ENCODE results near the gene TEKT2.

The TEKT2 gene

DNA sequence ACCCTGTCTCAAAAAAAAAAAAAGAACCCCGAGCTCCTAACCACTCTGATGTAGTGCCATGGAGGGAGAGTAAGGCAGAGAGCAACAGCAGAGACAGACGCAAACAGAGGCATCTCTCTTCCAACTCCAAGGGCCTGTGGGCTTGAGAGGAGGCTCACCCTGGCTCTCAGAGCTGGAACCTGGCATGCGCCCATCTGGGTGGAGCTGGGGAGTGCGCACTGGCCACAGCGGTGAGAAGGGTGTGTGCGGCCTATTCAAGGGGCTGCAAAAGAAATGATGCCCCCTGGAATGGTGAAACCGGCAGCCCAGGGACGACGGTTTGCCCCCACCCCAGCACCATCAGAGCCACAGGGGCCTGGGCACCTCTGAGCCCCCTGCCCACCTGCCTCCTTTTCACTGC is 23.5 kb downstream of the TEKT2 start:
- DNase-seq: no peak

DNA sequence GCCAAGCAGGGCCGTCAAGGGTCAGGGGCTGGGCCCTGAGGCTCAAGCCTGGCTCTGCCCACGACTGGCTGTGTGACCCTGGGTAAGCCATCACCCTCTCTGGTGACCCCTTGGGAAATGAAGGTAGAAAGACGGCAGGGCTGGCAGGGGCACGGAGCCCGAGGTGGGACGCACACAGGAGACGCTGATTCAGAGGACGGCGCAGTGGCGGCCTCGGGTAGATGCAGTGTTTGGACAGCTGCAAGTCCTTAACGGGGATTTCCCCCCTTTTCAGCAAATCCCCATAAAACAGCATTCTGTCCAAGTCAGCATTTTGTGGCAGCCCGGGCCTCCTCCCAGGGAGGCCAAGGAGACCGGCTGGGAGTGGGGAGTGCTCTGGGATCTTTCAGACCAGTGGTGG is 24.4 kb downstream of the TEKT2 start:
- no peak for DNase-seq

DNA sequence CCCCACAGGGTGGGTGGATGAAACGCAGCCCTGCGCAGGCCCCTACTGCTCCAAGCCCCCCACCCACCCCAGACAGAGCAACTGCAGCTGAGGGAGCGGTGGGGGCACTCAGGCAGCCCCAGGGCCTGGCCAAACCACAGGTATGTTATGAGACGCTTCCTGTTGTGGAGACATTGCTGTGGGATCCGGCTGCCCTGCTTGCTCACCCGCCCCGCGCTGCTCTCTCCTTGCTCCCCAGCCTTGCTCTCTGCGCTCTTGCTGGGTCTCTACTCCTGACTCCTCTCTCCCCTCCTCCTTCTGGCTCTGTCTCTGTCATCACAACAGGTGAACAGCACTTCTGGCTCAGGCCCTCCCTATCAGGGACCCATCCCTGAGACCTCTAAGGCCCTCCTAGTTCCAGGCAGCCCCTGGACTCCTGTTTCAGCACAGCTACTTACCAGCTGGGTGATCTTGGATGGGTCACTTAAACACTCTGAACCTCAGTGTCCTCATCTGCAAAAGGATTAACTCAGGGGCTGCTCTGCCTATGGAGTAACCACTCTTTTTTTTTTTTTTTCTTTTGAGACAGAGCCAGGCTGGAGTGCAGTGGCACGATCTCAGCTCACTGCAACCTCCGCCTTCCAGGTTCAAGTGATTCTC is 25.3 kb downstream of the TEKT2 start:
- no peak for DNase-seq

DNA sequence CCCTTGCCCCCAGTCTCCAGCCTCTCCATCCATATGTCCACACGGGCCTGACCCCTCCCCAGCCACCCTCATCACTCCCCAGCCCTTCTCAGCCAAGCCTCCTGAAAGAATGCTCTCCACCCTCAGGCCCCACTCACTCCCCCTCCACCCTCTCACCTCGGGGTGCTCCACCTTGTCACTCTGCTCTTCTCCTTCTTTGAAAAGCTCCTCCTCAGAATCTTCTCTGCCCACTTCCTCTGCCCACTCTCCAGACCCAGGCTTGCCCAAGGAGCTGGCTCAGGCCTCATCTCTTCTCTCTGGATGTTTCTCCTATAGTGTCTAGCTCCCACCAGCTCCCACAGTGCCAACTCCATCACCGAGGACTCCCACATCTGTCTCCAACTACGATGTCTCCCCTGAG is 27.3 kb downstream of the TEKT2 start:
- no peak for DNase-seq

DNA sequence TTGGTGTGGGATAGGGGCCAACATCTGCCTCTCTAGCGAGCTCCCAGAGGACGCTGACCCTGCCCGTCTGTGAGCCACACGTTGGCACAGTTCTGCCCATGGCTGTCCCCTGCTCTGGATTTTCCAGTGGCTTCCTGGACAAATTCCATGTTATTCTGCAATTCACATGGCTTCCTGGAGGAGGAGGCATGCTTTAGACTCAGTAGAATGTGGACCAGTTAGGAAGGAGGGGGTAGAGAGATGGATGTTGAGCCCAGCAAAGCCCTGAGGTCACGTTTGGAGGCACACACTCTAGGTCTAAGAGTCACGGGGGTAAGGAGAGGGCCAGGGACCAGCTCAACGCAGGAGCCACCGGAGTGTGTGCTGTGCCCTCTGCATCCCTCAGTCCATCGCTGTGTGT is 28.9 kb downstream of the TEKT2 start:
- DNase-seq: no peak

DNA sequence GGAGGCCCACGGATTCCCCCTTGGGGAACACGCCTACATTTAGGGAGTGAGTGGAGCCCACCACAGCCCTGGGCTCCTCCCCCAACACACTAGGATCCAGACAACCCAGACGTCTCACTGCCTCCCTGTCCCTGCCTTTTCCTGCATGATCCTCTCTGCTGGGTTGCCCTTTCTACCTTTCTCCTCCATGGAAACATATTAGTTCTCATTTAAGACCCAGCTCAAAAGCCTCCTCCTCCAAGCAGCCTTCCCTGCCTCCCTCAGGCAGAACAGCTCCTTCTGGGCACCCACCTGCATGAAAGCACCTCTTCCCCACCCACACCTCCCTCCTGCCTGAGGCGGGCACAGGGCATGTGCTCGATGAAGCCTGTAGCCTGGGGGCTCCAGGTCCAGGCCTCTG is 30.5 kb downstream of the TEKT2 start:
- DNase-seq: no peak

DNA sequence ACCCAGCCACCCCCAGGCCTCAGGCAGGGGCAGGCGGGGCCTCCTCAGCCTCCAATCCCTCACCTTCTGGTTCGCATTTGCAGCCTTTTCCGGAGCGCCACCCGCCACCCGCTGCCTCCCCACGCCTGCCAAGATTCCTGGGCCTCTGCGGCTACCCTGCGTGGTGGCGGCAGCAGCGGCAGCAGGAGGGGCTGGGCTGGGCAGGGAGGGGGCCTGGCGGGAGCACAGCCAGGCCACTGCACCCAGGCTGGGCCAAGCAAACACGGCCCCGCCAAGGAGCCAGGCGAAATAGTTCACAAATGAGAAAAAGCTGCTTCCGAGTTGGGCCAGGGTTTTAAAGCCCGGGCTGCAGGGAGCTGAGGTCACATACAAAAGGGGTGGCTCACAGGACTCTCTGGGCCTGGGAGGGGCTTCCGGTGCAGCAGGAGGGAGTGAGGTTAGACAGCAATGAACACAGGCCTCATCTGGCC is 31.3 kb downstream of the TEKT2 start:
- DNase-seq: peak; percentile 52

DNA sequence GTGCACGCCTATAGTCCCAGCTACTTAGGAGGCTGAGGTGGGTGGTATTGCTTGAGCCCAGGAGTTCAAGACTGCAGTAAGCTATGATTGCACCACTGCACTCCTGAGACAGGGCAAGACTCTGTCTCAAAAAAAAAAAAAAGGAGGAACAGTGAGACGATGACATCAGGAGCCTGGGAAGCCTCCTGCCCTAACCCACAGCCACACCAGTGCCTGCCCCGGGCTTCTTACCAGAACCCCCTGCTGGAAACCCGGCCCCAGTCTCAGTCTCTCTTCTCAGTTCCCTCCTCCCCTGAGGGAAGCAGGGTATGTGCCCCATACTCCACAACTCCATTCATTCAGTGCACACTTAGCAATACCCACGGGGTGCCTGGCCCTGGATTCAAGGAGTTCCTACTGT is 32.0 kb downstream of the TEKT2 start:
- no peak for DNase-seq

DNA sequence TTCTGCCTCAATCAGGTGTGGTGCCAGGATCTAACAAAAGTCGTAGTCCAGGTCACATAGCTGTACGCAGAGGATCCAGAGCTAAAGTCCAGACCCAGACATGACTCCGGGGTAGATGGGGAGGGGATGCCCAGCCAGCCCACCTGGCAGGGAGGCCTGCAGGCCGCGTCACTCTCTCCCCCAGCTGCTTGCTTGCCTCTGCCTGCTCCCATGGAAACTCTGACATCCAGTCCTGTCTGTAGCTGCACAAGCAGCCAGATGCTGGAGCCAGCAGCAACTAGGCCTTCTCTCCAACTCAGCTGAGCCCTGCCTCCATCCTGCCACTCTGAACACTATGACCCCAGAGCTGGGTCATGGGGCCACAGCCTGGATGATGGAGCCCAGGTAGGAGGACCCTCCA is 33.0 kb downstream of the TEKT2 start:
- DNase-seq: no peak

DNA sequence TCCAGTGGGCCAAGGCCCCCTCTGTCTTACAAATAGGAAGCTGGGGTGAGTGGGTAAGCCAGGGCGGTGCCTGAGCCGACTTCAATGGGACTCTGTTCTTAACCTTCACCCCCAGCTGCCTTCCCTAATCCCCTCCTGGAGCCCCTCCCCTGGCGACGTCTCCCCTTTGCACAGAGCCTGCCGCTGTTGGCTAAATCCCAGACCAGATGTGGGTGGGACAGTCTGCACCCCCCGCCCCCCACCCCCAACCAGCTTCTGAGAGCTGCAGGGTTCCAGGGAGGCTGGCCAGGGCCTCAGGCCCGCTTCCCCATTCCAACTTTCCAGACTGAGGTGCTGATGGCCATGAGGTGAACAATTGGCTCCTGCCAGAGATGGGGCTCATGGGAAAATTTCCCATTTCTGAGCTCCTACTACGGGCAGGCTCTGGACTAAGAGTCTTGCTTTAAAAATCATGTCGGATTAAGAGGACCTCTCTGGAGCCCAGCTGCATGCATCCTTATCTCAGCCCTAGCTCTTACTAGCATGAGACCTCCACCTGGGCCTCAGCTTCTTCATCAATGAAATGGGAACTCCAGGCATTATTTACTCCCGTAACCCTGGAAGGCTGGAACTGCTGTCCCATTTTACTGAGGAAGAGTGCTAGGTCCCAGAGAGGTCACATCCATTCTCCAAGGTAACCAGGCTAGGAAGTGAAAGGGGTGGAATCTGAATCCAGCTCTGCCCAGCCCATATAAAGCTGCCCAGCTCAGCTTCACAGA is 34.7 kb downstream of the TEKT2 start:
- no peak for DNase-seq

DNA sequence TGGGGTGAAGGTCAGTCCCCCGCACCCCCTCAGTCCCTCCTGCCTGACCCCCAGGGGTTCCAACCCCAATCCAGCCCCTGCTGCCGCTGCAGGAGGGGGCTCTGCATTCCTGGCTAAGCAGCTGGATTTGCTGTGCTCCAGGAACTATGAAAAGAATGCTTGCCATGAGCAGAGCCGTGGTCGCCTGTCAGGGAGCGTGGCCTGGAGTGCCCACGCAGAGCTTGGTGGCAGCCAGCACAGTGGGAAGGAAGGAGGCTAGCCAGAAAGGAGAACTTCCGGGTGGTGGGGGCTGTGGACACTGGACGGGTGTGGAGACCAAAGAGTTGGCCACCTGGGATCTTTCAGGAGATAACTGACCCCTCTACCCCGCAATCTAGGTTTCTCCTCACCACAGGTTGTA is 35.6 kb downstream of the TEKT2 start:
- no peak for DNase-seq

DNA sequence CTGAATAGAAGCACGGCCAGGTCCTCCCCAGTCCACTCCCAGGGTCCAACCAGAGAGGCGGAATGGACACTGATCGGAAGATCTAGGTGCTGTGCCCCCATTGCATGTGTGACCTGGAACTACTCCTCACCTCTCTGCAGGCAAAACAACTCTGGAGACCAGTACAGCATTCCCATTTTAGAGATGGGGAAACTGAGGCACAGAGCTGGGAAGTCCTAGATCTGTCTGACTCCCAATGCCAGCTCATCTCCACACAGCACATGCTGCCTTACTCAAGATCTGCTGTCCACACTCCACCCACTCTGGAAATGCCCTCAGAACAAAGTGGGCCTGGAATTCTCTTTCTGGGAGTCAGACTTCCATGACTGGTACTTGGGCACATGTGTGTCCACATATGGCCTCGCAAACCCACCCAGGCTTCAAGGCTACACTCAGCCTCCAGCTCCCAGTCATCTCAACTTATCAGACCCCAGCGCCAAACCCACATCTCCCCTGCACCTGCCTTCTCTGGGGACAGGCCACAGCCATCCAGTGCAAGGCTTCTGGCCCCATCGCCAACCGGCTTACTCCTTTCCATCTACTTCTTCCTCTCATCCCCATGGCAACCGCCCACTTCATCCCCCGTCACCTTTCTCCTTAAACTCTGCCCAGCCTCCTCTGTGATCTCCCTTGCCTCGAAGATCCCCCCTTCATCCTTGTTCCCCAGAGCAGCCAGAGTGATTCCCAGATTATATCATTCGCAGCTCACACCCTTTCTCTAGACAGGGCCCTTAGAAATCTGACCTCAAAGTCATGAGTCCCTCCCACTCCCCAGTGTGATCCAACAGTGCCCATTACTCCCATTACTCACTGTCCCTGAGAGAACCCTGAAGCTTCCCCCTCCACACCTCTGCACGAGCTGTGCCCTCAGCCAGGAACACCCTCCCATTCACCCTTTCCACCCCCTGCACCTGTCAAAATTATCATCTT is 38.5 kb downstream of the TEKT2 start:
- no peak for DNase-seq

DNA sequence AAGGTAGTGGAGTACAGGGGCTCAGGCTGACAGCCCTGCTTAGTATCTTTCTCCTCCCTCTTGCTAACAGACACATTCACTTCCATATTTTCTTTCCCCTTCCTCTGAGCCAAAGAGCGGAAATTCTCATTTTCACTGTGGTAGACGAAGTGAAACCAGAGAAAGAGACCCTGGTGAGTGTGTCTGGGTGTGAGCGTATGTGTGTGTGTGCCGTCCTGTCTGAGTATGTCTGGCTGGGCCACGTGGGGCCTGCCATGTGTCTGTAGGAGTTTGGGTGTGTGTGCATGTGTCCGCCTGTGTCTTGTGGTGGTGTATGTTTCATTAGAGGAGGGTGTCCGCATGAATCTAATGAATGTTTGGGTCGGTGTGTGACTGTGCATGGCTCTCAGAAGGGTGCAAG is 39.5 kb downstream of the TEKT2 start:
- DNase-seq: no peak

DNA sequence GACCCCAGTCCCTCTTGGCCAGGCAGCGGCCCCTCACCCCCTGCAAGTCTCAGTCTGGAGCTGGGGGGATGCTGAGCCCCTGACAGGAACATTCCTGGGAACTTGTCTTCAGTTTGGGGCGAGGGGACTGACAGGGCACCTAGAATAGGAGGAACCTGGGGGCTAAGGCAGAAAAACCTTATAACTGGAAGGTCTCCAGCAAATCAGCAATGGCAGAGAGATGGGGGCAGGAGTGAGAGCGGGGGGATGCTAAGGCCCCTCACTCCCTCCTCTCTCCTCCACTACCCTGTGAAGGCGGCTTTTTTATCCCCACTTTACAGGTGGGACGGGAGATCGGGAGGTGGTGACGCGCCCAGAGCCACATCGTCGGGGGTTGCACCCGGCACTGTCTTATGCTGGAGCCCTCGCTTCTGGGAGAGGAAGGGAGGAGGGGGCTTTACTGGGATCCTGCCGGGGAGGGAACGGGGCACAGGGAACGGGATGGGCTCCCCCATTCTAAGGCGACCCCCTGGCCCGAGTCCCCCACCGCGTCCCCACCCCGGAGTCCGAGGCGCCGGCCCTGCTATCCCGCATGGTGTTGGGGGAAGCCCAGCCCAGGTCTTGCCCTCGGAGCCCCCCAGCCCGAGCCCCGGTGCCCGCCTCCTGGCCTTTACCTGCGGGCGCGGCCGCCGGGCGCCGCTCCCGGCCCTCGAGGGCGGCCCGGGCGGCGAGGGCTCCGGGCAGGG is 40.7 kb downstream of the TEKT2 start:
- DNase-seq: peak; percentile 20

DNA sequence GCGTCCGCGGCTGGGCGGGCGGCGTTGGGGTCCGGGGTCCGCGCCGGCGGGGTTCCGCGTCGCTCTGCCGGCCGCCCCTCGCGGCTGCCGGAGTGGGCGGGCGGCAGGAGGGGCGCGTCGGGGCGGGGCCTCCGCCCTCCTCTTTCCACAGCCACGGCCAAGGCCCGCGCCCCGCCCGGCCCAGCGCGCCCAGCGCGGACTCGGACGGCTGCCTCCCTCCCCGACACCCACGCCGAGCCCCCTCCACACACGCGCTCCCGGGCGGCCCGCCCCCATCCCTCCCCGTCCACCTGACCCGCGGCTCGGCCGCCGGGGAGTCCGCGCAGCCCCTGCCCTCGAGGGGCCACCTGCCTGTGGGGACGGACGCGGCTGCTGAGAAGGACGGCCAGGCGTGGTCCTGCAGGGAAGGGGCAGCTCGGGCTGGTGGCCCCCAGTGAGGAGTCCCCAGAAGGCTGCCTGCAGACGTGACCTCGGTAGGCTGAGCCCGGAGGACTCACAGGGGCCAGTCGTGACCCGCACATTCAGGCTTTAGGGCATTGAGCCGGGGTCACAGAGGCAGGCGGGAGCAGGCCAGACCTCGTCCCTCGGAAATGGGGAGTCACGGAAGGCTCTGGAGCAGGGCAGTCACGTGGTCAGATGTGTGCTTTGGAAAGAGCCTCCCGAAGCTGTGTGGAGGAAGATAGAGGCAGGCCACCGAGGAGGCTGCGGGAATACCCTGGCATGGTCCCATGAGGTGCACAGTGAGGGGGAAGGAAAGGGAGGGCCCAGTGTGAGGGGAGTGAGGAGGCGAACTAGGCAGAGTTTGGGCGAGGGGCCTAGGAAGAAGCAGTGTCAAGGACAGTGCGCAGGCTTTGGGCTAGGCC is 41.5 kb downstream of the TEKT2 start, which contains the start of gene COL8A2:
TSS of gene COL8A2 (minus strand) at position 94 of the 863 bp plus-strand sequence. CDS start 24,980 bp downstream, outside the sequence.
- DNase-seq: peak; percentile 44

DNA sequence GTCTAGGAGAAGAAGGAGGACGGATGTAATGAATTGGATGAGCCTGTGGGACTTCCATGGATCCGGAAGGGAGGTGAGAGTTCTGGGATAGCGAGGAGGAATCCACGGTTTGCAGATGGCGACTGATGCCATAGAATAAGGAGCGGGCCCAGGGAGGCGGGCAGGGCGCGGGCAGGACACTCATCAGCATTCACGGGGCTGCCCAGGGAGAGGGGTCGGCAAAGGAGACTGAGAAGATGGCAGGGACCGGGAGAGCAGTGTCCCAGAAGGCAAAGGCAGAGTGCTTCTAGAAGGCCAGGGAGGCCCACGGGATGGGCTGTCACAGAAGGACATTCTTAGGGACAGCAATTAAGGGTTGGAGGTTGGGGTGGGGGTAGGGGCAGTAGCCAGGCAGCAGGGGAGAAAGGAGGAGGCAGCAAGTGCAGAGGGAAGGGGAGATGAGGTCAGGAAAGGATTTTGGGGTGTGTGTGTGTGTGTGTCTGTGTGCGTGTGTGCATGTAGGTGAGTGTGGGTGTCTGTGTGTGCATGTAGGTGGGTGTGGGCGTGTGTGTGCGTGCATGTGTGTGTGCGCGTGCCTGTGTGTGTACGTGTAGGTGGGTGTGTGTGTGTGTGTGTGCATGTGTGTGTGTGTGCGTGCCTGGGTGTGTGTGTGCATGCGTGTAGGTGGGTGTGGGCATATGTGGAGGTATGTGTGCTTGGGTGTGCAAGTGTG is 42.3 kb downstream of the TEKT2 start:
- DNase-seq: peak; percentile 28

DNA sequence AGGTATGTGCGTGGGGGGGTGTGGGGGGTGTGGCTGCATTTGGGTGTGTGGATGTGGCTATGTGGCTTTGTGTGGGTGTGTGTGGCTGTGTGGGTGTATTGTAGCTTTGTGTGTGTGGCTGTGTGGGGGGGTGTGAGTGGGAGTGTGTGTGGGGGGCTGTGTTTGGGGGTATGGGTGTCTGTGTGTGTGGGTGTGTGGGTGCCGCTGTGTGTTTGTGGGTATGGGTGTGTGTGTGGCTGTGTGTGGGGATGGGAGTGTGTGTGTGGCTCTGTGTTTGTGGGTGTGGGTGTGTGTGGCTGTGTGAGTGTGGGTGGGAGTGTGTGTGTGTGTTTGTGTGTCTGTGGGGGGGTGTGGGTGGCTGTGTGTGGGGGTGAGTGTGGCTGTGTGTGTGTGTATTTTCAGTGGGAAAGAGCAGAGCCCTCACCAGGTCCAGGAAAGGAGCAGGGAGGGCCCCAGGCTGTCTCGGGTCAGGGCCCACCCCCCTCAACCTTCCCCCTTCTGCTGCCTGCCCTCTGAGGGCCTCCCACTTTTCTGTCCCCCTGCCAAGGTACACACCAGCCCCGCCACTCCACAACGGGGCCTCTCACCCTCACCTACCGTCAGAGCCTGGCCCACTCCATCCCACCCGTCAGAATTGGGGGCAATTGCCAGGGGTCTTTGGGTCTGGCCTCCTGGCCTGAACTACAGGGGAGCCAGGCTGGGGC is 43.1 kb downstream of the TEKT2 start:
- no peak for DNase-seq

DNA sequence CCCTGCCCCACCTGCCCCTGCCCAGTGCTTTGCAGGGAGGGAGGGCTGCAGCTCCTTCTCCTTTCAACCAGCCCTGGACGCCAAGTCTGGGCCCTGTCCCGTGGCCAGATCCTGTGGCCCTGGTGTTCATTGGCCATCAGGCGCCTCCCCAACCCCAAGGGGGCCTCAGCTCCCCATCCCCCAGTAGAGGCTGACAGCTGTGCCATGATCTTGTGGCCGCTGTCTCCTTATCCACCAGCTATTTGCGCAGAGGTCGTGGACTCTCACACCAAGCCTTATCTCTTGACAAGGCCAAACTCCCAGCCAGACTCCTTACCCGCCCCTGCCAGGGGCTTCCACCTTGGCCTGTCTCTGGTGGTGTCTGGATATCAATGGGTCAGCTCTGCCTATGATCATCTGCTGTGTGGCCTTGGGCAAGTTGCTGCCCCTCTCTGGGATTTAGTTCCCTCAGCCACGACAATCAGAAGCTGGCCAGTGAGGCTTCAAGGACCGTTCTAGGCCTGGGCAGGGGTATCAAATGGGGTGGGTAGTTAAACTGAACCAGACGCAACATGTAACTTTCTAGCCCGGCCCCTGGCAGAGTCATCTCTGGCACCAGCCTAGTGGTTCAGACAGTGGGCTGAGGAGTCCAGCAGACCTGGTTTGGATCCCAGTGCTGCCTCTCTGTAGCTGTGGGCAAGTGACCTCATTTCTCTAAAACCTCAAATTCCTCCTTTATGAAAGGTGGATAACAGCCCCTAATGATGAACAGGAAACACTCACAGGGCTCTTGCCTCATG is 44.4 kb downstream of the TEKT2 start:
- DNase-seq: no peak

DNA sequence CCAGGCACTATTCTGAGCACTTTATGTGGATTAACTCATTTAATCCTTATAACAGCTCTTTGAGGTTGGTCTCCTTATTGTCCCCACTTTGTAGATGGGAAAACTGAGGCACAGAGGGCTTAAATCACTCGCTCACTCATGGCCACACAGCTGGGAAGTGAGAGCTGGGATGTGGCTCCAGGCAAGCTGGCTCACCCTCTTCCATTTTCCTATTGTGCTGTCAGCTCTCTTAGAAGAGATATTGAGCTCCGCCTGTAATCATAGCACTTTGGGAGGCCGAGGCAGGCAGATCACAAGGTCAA is 45.0 kb downstream of the TEKT2 start:
- DNase-seq: no peak

DNA sequence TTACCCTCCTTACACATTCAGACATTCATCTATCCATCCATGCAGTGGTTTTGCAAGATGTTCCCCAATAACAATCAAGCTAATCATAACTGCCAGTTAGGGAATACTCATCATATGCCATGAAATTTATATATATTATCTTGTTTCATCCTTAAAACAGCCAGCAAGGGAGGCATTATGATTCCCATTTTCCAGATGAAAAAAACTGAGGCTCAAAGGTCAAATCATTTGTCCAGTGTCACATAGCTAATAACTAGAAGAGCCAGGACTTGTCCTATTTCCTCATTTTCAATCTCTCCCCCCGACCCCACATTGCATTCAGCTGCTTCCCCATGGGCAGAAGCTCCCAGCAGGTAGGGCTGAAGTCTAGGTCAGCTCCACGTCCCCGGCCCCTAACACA is 48.1 kb downstream of the TEKT2 start:
- DNase-seq: no peak

All from retina (tissue), 1 donor.